ENCODE data around the gene CHRM3. TPM values are rescaled to one million over a fixed set of nuclear protein-coding genes. Genes with fewer than 3 reads are reported as not detected.
"Not testable (repeated sequence)": the region's sequence is repeated elsewhere in the genome, so short reads cannot be mapped to it uniquely, and the experiment has no call there.

Gene CHRM3
- total RNA-seq (2014; rRNA removed; shearing (Covaris generic)): 0.20 and 1.2 TPM in 2 replicates

DNA sequence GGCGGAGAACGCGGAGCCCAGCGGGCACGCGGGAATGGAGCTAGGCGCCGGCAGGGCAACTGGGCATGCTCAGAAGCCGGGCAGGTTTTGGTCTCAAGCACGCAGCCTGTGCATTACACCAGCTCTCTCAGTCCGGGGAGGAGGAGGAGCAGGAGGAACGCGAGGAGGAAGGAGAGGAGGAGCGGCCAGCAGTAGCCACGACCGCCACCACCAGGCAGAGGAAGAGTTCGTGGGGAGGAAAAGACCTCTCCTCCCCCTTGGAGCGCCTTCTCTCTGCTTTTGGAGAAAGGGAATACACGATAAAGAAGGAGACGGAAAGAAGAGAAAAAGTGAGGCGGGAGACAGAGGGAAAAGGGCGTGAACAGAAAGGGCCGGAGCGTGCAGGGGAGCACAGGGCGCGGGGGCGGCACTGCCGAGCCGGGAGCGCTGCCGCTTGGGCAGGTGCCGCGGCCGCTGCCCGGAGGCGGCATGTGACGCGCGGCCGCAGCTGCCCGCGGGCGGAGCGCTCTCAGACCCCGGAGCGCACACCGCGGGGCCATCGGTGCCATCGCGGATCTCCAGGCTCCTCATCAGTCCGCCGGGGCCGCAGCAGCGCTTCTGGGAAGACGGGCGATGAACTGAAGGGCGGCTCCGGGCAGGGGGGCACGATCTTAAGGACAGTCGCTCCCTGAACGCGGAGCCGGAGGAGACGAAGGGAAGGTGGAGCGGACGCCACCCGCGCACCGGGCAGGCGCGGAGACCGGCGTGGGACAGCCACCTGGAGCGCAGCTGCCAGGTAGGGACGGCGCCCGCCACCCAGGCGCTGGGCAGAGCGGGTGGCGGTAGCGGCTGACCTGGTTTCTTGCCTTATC, at the start of gene CHRM3:
Gene CHRM3, plus strand, starts transcription at position 116 of the 851 bp plus-strand sequence. CDS start 520,884 bp downstream, outside the sequence.
- DNase-seq (ENCODE audit: low read depth): peak; percentile 52

DNA sequence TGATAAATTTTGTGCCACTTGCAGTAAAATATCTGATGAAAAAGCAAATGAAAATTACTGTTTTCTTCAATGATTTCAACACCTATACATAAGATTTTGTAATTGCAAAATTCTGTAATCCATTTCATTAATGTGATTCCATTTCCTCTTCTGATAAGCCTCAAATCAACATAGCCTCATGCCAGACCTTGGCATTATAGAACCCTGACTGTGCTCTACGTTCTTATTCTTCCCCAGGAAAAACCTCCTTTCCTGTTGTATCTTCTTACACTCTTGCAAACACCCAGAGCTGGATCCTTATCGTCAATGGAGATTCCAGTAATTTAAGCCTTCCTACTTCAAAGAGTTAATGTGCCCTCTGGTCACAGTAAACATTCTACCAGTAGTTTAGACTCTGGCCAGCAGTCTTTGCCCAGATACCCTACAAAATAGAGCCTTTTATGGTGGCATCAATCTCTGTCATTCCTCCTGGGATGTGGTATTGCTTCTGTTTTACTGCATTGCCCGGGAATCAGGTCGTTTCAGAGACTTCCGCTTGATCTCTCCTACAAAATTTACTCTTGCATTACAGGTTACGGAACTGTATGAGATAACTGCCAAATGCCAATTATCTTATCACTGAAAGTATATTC, 48.5 kb upstream of the CHRM3 start:
- DNase-seq (ENCODE audit: low read depth): no peak

- peak; percentile 5 for DNase-seq (ENCODE audit: low read depth)
Measured at GRCh38 chr1:239347776-239348175, 38.6 kb upstream of the CHRM3 start.

GRCh38 chr1:239348635-239349353, 37.6 kb upstream of the CHRM3 start:
- DNase-seq (ENCODE audit: low read depth): no peak

DNA sequence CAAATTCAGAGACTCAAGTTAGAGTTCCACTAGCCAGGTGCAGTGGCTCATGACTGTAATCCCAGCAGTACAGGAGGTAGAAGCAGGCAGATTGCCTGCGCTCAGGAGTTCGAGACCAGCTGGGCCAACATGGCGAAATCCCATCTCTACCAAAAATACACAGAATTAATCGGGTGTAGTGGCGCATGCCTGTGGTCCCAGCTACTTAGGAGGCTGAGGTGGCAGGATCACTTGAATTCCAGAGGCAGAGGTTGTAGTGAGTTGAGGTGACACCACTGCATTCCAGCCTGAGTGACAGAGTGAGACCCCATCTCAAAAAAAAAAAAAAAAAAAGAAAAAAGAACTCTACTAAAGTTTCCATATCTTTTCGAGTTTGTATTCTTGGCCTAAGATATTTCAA, 36.7 kb upstream of the CHRM3 start:
- no peak for DNase-seq (ENCODE audit: low read depth)

GRCh38 chr1:239353536-239353935, 32.8 kb upstream of the CHRM3 start:
- no peak for DNase-seq (ENCODE audit: low read depth)

- peak; percentile 32 for DNase-seq (ENCODE audit: low read depth)
Measured at GRCh38 chr1:239354231-239354630, 32.1 kb upstream of the CHRM3 start.

GRCh38 chr1:239357867-239358266, 28.5 kb upstream of the CHRM3 start:
- no peak for DNase-seq (ENCODE audit: low read depth)

DNA sequence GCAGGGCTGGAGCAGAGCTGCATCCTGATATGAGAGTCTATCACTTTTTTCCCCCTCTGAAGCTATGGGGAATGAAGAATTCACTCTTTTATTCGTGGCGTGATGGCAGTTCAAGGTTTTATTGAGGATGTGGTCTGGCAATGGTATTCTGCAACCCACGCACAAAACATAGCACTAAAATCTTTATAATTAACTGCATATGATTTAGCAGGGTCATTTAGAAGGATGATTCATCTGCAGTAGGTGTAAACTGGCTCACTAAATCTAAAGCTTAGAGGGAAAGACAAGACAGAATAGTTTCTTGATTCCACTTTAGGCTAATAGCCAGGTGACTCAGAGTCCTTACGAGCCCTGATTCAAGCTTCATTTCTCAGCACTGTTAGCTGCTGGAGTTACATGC, 25.0 kb upstream of the CHRM3 start:
- DNase-seq (ENCODE audit: low read depth): peak; percentile 72

DNA sequence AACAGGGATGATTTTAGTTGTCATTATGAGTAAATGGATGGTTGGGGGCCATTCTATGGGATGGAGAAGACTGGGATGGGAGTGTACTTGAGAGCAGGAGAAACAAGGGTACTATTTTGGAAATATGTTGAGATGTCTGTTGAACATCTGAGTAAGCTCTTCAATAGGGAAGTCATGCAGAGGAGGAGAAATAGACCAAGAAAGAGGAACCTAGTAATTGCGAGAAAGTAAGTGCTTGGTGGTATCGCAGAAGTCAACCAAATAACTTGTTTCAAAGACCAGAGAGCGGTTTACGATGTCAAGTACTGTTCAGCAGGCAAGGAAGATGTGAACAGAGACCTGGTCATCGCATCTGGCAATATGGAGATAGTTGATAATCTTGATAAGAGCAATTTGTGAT, 22.4 kb upstream of the CHRM3 start:
- no peak for DNase-seq (ENCODE audit: low read depth)

DNA sequence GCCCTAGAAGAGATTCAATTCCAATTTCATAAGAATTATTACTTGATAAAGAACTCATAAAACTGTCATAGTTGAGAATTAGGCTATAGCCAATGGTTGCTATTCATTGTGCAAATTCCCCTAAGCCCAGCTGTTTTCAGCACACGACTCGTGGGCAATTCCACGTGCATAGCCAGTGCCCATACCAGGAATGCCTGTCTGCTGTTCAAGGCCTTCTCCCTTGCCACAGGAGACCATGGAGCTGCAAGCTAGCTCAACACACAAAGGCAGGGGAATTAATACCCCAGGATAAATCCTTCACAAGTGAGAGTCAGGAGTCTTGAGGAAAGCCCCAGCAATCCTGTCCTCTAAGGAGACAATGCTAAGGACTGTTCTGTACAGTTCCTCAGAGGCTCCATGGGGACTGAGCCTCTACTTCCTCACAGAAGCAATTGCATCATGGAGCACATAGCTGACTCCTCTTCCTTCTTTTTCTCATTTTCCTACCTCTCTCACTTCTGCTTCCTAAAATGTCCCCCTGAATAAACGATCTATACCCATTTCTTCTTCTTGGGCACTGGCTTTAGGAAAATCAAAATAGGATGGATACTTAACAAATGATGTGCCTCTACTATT, 19.1 kb upstream of the CHRM3 start:
- no peak for DNase-seq (ENCODE audit: low read depth)

- DNase-seq (ENCODE audit: low read depth): no peak
Measured at GRCh38 chr1:239368436-239369109, 17.8 kb upstream of the CHRM3 start.

- DNase-seq (ENCODE audit: low read depth): not testable (repeated sequence)
Measured at GRCh38 chr1:239370869-239371268, 15.5 kb upstream of the CHRM3 start.

DNA sequence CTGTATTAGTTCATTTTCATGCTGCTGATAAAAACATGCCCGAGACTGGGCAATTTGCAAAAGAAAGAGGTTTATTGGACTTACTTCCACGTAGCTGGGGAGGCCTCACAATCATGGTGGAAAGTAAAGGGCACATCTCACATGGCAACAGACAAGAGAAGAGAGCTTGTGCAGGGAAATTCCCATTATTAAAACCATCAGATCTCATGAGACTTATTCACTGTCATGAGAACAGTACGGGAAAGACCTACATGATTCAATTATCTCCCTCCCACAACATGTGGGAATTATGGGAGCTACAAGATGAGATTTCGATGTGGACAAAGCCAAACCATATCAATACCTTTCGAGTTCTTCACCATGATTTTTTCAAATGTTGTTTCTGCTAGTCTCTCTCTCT, 3.7 kb upstream of the CHRM3 start:
- no peak for DNase-seq (ENCODE audit: low read depth)

- DNase-seq (ENCODE audit: low read depth): no peak
Measured at GRCh38 chr1:239383714-239384113, 2.7 kb upstream of the CHRM3 start.

DNA sequence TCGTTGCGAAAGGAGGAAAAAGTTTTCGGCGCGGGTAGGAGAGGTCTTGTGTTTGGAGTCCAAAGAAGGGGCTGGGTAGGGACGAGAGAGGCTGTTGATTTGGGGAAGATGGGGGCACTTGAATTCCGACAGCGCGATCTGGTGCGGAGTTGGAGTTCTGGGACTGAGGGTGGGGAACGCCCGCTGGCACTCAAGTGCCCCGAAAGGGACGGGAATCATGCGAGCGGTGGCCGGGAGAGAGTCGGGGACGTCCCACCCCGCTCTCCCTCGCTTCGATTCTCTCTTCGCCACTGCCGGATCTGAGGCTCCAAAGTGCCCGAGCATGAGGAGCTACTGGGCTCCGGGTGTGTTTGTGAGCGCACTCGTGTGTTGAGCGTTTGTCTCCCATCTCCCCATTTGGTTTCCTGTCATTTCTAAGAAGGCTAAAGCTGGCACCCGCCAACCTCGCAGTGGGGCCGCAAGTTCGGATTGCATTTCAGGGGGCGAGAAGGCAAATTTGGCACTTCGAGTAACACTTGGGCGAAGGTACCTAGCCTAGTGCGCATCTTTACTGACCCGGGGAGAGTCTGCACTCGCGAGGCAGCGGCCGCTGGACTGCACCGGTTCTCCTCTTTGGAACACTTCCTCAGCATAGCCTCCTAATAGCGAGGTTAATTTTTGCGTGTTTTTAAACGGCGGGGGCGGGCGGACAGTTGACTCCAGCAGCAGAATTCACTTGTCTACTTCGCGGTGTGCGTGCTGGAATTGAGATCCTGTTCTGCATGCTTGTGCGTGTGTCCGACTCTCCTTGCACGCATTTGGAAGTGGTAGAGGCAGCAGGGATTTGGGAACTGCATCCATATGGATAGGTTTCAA, 1.2 kb downstream of the CHRM3 start:
- no peak for DNase-seq (ENCODE audit: low read depth)

DNA sequence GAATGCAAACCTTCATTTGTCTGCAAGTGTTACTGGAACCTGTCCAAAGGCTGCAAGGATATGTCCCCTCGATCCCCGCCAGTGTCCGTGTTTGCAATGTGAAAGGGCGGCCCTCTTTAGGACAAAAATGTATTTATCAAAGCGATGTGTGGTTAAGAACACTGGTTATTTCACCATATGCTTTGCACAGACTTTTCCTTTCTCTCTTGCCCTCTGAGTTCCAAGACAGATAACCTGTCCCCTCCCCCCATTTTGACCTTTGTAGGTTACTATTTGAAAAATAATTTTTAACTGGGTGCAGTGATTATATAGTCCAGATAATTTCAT, 1.8 kb downstream of the CHRM3 start:
- DNase-seq (ENCODE audit: low read depth): no peak

GRCh38 chr1:239388578-239388977, 2.2 kb downstream of the CHRM3 start:
- no peak for DNase-seq (ENCODE audit: low read depth)

DNA sequence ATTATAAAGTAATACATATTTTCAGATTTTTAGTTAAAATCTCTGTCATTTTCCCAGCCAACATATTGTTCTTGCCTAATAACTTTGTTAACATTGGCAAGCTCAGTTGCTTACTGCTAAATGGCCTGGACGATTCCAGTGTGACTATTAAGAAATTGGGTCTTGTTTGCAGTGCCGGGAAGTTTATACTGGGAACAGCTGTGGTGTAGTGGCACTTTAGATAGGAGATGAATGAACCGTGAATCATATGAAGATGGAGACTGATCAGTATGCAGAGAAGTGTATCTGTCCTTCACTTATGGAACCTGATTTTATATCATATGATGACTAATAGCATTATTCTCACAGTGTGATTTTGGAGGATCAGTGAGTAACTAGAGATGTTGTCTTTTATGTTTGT, 3.3 kb downstream of the CHRM3 start:
- DNase-seq (ENCODE audit: low read depth): peak; percentile 21

DNA sequence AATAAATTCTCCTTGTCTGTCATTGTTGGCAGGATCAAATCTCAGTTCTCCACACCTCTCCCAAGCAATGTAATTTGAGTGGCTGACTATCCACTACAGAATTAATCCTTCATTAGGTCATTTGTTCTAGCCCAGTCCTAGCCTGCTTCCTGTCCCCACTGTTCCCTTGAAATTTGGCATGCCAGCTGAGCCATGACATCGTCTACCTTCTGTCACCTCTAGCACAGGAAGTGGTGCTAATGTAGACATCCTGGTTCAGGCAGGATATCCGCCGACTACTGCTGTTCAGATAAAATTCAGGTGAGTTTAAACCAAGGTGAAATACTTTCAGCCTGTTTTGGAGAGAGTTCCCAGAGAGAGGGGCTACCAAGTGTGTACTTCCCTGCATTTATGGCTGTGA, 5.9 kb downstream of the CHRM3 start:
- DNase-seq (ENCODE audit: low read depth): no peak

- DNase-seq (ENCODE audit: low read depth): no peak
Measured at GRCh38 chr1:239394107-239394506, 7.7 kb downstream of the CHRM3 start.
